Head of caudate nucleus (tissue), 42 donors: ENCODE results near the gene GBX2.

Source experiments
- DNase-seq, 42 donors: peaks; one replicate each; pipeline versions ENCODE4 v3.0.0 to v3.0.0-alpha.2; 2020 to 2021; ENCODE audit warnings: mixed read lengths in 7 of 42
- intact Hi-C: fragments of 100-400 bp; cut with DNase I; formaldehyde crosslinking; loops from one replicate; pipeline ENCODE4 v1.15.0; 2022

The GBX2 gene

DNA sequence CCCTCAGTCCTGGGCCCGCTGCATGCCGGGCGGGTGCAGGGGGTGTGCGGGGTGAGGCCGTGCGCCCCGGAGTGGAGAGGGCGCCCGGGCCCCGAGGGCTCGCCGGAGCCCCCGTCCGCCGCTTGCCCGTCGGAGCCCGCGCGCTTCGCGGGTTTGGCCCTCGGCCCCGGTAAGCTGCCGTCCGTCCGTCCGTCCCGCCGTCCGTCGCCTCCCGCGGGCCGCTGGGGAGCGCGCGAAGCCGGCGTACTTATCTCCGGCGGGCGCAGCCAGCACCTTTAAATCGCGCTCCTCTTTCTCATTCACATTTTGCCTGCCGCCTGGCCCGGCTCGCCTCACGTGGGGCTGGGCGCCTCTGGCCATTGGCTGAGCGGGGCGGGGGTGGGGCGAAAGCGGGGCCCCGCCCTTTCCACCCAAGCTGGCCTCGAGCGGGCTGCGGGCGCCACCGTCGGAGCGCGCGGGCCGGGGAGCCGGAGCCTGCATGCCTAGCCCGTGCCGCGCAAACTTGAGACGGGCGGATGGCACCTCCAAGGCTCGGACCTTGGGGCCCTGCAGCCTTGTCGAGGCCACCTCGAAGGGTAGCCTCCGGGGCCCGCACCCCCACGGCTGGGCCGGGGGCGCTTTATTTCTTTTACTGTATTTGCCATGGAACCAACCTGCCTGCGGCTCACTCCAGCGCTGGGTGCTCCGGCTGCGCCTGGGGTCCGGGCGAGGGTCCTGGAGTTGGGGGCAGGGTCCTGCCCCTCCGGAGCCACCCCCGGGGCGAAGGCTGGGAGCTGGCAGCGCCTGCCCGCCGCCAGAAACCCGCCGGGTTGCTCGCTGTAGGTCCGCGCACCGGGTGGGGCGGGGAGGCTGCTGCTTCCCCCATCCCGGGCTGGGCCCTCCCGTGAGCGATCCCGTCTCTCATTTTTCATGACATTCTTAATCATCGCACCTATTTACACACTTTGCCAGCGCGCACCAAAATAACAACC is at the start of gene GBX2:
TSS of gene GBX2 (minus strand) at position 277 of the 971 bp plus-strand sequence. CDS start 415 bp downstream, outside the sequence.
- intact Hi-C loops = no loop called here
- peak in 26 of 42 donors; percentile 7 to 80 (median 50) for DNase-seq

DNA sequence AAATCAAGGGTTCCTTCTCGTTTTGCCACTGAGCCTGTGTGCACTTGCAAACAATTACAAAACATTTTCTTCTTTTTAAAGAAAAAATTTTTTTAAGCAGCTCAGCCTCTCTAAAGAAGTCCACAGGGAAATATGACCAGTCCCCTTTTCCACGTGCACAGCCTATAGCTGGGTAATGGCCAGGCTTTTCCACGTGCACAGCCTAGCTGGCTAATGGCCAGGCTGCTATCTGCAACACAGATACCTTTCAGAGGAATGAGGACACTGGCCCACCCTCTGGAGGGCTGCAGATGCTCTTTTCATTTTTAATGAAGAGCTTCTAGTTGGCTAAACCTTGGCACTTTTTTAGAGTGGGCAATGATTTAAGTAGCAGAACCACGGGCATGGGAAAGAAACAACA is 49.7 kb upstream of the GBX2 start:
- DNase-seq = peak in 1 of 42 donors; percentile 25
- intact Hi-C loops = no loop called here

DNA sequence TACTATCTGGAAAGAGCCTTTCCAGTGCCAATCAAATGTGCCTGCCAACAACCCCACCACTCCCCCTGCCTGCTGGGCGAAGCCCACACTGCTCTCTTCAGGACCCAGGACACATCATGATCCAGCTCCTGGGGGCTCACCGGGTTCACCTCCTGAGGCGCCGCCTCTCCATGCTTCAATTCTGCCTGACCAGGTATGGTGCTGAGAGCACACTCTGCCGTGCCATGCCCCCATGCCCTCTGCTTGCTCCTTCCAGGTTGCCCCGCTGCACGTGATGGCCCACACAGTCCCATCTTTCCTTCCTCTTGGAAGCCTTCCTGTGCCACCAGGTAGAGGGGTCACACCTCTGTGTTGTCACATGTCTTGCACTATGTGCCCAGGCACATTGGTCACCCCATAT is 48.5 kb upstream of the GBX2 start:
- intact Hi-C loops = no loop called here
- peak in 1 of 42 donors; percentile 22 for DNase-seq

DNA sequence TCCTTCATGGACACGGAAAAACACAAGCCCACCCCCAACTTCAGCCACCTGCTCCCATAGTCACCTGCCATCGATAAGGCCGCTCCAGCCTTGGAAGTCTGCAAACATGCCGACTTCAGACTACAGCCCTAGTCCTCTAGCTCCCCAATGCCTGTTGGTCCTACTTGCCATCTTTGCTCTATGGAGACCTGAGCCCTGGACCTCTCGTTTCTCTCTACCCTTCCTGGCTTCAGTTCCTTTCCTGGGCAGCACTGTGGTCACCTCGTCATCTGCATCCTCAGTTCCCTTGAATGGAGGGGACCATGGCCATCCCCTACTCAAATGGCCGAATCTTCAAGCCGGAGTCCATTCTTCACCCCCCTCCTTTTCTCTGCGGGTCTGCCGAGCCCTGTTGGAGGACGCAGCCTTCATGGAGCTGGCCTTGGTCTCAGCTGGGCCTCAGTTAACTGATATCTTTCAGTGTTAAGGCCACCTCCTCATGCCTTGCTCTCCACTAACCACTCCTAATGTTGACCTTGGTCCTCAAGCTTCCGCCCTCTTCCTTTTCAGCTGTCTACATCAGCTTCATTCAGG is 47.7 kb upstream of the GBX2 start:
- no peak for DNase-seq
- intact Hi-C loops = no loop called here

DNA sequence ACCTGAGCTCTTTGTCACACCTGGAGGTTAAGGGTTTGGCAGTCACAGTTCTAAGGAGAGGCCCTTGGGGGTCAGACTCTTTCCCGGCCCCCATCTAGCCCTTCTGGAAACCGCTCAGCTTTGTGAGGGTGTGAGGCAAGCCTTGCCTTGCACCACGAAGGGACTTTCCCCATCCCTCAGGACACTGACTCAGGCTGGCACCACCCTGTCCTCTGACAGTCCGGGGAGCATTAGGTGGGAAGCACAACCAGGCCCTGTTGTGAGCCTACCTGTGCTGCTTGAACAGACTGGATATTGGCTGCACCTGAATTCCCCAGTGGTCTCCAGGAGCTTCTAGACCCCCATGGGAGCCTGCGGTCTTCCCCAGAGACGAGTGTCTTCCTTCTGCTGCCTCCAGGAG is 47.0 kb upstream of the GBX2 start:
- no peak for DNase-seq
- intact Hi-C loops = no loop called here

DNA sequence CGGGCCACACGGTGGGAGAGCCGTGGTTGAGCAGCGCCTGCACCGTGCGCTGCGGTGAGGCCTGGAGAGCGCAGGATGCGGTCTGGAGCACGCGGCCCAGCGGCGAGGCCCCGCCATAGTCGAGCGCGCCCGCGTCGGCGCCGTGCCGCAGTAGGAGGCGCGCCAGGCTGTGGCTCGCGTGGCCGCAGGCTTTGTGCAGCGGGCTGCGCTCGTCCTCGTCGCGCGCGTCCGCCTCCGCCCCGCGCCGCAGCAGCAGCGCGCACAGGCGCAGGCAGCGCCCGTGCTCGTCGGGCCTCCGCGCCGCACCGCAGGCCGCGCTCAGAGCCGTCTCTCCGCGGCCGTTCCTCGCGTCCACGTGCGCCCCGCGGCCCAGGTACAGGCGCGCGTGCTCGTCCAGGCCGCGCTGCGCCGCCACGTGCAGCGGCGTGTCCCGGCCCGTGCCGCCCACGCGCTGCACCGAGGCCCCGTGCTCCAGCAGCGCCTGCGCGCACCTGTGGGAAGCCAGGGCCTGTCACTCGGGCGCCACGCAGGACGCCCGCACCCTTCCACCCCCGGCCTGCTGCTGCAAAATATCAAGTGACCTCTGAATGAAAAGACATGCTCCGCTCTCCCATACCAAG is 46.3 kb upstream of the GBX2 start:
- peak in 6 of 42 donors; percentile 20 to 63 (median 36) for DNase-seq
- intact Hi-C loops = no loop called here

DNA sequence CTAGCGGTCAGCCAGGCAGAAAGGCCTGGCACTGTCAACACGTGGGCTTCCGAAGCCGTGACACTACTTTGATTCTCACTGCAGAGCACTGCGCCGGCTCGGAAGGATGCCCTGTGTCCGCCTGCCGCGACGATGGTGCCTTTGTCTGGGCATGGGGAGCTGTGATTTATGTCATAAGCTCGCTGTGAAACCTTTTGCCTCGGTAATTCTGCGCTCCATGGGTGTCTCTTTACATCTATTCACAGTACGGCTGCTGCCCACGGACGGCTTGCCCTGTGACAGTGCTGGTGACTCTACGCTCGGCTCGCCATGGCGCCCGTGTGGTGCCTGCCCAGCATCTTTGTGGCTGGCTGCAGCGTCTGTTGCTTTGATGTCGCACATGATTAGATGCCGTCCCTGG is 43.1 kb upstream of the GBX2 start:
- intact Hi-C loops = no loop called here
- no peak for DNase-seq

DNA sequence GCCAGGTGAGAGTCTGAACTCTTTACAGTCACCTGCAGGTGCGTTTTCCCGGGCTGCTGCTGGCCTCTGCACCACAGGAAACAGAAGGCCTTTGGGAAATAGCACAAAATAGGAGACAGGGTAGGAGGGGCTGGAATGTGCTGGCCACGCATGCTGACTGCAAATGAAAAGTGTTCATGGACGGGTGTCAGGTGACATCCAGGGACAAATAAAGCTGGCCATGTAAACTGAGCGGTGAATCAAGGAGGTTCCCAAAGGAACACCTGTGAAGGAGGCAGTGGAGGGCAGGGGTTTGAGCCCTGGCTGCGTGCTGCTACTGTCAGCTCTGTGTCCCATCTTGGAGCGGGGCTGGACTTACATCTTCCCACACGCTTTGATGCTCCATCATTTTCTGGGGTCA is 42.4 kb upstream of the GBX2 start:
- intact Hi-C loops = no loop called here
- DNase-seq = no peak

DNA sequence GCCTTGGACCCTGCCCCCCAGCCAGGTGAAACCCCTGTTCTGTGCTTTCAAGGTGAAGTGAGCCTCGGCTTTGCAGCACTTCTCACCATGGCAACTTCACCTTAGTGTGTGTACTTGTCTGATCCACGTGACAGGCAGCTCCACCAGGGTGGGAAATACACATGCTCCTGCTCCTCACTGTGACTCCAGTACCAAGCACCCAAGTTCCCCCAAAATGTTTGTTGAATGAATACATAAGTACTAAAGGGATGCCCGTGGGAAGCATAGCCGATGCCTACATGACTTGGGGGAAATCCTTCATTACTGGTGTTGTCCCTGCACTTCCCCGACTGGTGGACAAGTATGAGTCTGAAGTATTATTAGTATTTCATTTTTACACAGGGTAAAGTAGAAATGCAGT is 41.8 kb upstream of the GBX2 start:
- intact Hi-C loops = no loop called here

DNA sequence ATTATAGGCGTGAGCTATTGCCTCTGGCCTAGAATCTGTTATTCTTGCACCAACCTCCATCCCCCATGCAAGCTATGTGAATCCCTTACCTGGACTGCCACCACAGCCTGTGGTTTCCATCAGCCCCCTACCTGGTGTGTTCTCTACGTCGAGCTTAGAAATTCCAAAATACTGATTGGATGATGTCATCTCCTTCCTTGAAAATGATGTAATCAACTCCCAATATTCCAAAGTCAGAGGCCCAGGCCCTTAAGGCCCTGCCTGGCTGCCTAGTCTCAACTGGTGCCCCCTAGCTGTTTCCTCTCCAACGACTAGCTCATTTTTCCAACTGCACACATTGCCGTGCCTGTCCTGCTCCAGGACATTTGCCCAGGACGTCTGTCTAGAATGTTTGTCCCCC is 41.3 kb upstream of the GBX2 start:
- intact Hi-C loops = no loop called here
- DNase-seq = no peak

More for the DNA sequence above, 41.8 kb upstream of the GBX2 start:
- DNase-seq = peak in 3 of 42 donors; percentile 12 to 26 (median 13)

DNA sequence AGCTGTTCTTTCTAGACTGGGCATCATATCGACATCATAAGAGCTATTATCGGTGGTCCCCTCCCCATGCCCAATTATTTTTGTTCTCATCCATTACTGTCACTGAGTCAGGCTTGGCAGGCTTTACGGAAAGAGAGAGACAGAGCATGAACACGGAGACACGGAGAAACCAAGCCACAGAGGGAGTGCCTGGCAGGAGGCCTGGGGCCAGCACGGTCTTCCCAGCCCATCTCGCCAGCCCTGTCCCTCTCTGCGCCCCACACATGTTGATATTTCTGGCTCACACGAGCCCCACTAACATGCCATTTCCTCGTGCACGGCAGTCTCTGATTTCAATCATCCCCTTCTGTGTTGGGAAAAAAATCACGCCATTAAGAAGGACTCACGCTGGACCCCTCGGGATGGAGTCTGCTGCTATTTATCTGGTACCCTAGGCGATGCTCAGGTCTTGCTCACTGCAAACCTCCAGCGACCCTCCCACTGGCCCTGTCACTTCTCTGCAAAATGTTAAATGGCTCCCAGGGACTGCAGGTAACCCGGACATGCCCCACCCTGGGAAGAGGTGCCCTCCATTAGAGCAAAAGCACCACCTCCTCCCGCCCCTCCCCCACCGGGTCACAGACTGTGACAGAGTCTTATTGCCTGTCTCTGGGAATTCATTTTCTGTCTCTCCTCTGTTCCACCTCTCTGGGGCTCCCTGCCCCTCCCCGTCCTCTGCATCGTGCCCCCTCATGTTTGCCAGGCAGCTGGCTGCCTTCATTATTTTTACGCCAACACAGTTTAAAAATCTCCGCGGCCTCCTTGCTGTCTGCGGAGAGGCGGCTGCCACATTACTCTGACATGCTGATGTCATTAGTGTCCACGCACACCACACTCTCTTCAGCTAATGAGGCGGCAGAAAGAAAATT is 40.1 kb upstream of the GBX2 start:
- intact Hi-C loops = no loop called here
- peak; percentile 15 to 90 (median 59) for DNase-seq

DNA sequence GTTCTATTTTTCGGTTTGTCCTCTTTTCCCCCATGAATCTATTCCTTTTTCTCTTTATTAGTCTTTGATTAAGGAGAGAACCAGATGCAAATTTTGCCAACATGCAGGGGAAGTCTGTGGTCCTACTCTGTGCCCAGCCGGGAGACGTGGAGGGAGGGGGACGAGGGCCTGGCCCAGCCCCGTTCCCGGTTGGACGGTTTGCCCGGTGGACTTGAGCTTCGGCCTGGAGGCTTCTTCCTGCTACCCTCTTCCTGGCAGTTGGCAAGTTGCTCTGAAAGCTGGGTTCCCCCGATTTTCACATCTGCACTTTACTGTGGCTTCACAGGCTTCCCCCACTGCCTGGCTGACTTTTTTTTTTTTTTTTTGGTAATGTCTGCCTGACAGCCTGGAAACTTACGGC is 39.3 kb upstream of the GBX2 start:
- intact Hi-C loops = no loop called here
- DNase-seq = peak in 1 of 42 donors; percentile 34

DNA sequence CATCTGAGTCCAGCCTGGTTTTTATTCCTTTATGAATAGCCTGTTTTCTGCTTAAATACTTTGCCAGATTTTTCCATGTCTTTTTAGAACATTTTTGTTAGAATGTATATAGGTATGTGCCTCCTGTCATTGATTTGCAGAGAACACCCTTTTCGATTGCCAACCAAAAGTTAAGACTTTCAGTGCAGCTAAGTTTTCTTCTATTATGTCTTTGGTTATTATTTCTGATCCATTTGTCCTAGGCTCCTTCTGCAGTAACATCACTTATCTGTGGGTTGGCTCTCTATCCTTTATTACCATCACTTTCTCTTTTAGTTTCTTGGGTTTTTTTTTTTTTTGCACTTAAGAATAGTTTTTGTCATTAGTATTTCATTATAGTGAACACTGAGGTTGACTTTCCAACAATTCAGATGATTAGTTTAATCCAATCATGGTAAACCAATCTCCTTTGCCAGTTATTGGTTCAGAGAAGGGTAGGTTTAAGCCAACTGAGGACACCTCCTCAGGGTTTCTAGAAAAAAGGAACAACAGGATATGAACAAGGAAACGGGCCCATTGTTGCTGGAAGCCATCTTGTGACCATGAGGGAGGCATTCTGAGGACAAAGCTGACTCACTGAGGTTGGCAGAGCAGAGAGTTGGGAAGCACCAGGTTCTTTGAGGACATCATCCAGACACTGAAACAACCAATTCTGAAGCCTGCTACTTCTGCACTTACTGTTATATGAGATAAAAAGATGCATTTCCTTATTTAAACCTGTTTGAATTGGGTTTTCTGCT is 37.9 kb upstream of the GBX2 start:
- DNase-seq = peak in 1 of 42 donors; percentile 13
- intact Hi-C loops = no loop called here

DNA sequence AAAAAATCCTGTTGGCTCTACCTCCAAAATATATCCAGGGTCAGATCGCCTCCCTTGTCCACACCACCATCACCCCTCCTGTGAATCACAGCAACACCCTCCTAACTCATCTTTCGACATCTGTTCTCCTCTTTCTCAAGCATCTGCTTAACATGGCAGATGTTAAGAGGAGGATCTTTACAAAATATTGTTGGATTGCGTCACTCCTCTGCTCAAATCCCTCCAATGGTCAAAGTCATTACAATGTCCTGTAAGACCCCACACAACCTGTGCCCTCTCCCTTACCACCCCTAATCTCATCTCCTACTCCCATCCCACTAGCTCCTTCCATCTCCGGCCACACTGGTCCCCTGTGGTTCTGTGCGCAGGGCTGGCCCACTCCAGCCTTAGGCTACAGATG is 36.8 kb upstream of the GBX2 start:
- no peak for DNase-seq
- intact Hi-C loops = no loop called here

DNA sequence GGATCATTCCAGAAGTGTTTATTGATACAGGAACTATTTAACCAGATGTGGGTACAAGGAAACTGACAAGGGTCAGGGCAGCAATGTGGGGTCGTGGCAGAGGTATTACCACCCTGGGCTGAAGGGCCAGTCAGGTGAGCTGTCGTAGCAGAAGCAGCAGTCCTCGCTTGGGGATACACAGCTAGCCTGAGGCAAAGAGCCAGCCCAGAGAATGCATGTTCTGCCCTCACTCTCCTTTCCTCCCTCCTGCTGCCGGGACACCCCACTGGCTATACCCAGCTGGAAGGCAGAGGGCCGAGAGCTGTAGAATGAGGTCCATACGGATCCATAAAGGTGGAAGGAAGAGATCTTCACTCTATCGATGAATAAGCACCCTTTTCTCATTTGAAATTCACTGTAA is 32.2 kb upstream of the GBX2 start:
- intact Hi-C loops = no loop called here
- DNase-seq = no peak

DNA sequence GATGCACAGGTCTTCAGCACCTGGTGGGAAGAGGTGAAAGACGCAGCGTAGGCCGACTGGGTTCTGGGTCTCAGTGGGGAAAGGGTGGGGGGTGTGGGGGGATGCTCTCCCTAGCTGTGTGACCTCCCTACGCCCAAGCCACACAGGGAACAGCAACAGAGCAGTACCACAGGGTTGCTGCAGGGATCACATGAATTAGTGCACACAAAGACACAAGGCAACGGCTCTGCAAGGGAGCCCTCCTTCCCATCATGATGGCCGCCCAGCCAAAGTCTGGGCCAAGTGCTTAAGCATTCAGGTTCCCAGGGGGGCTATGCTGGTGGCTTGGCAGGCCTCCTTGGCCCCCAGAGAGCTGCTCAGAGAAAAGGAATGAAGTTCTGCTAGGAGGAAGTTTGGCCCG is 28.2 kb upstream of the GBX2 start:
- DNase-seq = no peak
- intact Hi-C loops = no loop called here

DNA sequence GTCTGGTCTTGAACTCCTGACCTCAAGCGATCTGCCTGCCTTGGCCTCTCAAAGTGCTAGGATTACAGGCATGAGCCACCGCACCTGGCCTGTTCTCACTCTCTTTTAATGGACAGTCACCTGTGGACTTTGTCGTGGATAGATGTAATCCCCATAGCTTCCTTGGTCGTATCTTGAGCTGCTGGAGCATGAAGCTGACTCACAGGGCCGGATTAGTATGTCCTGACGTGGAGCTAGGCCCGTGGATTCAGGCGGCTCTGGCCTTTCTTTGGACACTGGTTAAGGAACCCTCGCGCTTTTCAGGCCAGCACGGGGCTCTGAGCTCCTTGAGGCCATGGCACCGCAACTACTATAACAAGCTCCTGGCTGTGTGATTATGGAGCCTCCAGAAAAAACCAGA is 27.5 kb upstream of the GBX2 start:
- peak in 1 of 42 donors; percentile 5 for DNase-seq
- intact Hi-C loops = no loop called here

DNA sequence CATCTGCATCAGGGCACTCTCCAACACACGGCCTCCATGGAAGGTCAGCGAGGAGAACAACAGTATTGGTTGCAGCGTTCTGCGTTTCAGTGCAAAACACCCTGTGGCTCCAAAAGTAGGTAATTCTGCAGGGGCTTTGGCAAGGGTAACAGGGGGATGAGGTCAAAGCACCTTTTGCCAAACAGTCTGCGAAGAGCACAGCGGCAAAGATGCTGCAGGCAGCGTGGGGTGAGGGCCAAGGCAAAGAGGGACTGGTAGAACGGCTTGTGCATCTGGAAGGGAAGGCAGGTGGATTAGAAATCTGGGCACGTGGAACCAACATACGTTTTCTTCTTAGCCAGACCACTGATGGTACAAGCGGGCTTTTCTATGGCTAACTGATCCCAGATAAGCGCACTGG is 26.6 kb upstream of the GBX2 start:
- DNase-seq = no peak
- intact Hi-C loops = no loop called here
